Measurements from ENCODE around the gene TEAD4.

The TEAD4 gene

GRCh38 chr12:3003357-3003992 lies 44.3 kb downstream of the TEAD4 start:
- no peak for DNase-seq

GRCh38 chr12:3004655-3005565 lies 45.7 kb downstream of the TEAD4 start:
- peak in 1 of 2 donors; percentile 3 for DNase-seq

- DNase-seq = no peak
Observed at GRCh38 chr12:3005736-3006135, 46.5 kb downstream of the TEAD4 start.

- DNase-seq = no peak
Observed at GRCh38 chr12:3009780-3010179, 50.6 kb downstream of the TEAD4 start.

- no peak for DNase-seq
Observed at GRCh38 chr12:3010214-3010930, 51.2 kb downstream of the TEAD4 start.

- no peak for DNase-seq
Observed at GRCh38 chr12:3012786-3013185, 53.6 kb downstream of the TEAD4 start.

GRCh38 chr12:3014641-3015040 lies 55.4 kb downstream of the TEAD4 start:
- DNase-seq = no peak

- no peak for DNase-seq
Observed at GRCh38 chr12:3015356-3015755, 56.2 kb downstream of the TEAD4 start.

GRCh38 chr12:3016191-3016590 lies 57.0 kb downstream of the TEAD4 start:
- DNase-seq = no peak

- no peak for DNase-seq
Observed at GRCh38 chr12:3017281-3017680, 58.1 kb downstream of the TEAD4 start.

GRCh38 chr12:3018284-3019004 lies 59.2 kb downstream of the TEAD4 start:
- no peak for DNase-seq

GRCh38 chr12:3019005-3019680 lies 59.9 kb downstream of the TEAD4 start:
- no peak for DNase-seq

GRCh38 chr12:3020399-3020798 lies 61.2 kb downstream of the TEAD4 start:
- no peak for DNase-seq

GRCh38 chr12:3020850-3021435 lies 61.7 kb downstream of the TEAD4 start:
- DNase-seq = no peak

- no peak for DNase-seq
Observed at GRCh38 chr12:3022411-3022810, 63.2 kb downstream of the TEAD4 start.

- no peak for DNase-seq
Observed at GRCh38 chr12:3022961-3023360, 63.8 kb downstream of the TEAD4 start.

GRCh38 chr12:3028108-3028507 lies 68.9 kb downstream of the TEAD4 start:
- no peak for DNase-seq

- DNase-seq = no peak
Observed at GRCh38 chr12:3030821-3031429, 71.7 kb downstream of the TEAD4 start.

- no peak for DNase-seq
Observed at GRCh38 chr12:3032161-3032560, 73.0 kb downstream of the TEAD4 start.

GRCh38 chr12:3032770-3033538 lies 73.8 kb downstream of the TEAD4 start:
- no peak for DNase-seq

- DNase-seq = no peak
Observed at GRCh38 chr12:3033539-3033867, 74.3 kb downstream of the TEAD4 start.
